IMR-90 (cell line): Measurements from ENCODE around the gene S100A4.

Experiments used
- CTCF ChIP-seq: conservative IDR thresholded peaks from 2 replicates; pipeline ENCODE4 v1.5.1; 2012; ENCODE audit warnings: mild to moderate bottlenecking, low read depth, low read length, improper control_type of control experiment
- MAZ ChIP-seq: IDR thresholded peaks from 2 replicates; pipeline ENCODE4 v1.6.1; 2012; ENCODE audit warnings: low read depth, mild to moderate bottlenecking, low read length, improper control_type of control experiment, moderate library complexity, borderline replicate concordance
- MXI1 ChIP-seq: IDR thresholded peaks from 2 replicates; pipeline ENCODE4 v1.6.1; 2012; ENCODE audit warnings: low read depth, mild to moderate bottlenecking, low read length, moderate library complexity, borderline replicate concordance
- POLR2A ChIP-seq: IDR thresholded peaks from 2 replicates; pipeline ENCODE4 v1.6.1; 2012; ENCODE audit warnings: mild to moderate bottlenecking, low read depth, low read length

- TF ChIP-seq CTCF (no peak), MXI1 (no peak), MAZ (no peak), POLR2A (no peak)
Measured at GRCh38 chr1:153542956-153543711, 2.5 kb downstream of the S100A4 start.
